Dermis microvascular lymphatic vessel endothelial cell (primary cell): Measurements from ENCODE around the gene TMCC2. TPM values are rescaled to one million over a fixed set of nuclear protein-coding genes. Genes with fewer than 3 reads are reported as not detected.
"Not testable (repeated sequence)": the region's sequence is repeated elsewhere in the genome, so short reads cannot be mapped to it uniquely, and the experiment has no call there.

Experiments used
- DNase-seq, 2 donors: peaks; one replicate each; pipeline versions ENCODE4 v3.0.0 to v3.0.0-alpha.2; 2010; ENCODE audit warnings: low read depth in 2 of 2
- total RNA-seq: library from RNA; depleted of rRNA; stranded (reverse); fragments of >200 nt; gene quantifications from 2 replicates; pipeline ENCODE4 v1.2.1, GENCODE V29; 2014

TMCC2 gene
- 0.38 and 0.77 TPM in 2 replicates for total RNA-seq

DNA sequence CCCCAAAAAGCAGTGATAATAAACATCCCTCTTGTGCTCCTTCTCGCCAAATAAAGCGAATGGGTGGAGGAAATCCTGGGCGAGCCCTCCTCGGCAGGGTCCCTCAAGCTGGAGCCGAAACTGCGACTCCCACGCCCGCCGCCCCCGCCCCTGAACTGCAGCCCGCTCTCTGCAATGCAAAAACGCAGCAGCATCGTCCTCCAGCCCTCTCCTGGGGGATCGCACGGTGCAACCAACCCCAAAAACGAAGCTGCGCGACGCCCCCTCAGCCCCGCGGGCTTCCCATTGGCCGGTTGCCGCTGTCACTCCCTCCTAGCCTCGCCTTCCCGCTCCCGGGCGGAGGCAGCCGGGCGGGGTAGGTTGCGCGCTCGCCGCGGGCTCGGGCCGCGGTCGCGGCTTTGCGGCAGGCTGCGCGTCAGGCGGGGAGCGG is at the start of gene TMCC2:
Gene TMCC2, plus strand, starts transcription at position 363 of the 430 bp plus-strand sequence. CDS start 619 bp downstream, outside the sequence.
- peak; percentile 57 to 85 for DNase-seq

- no peak for DNase-seq
These were observed 47.9 kb upstream of the TMCC2 start for GRCh38 chr1:205179842-205180241.

DNA sequence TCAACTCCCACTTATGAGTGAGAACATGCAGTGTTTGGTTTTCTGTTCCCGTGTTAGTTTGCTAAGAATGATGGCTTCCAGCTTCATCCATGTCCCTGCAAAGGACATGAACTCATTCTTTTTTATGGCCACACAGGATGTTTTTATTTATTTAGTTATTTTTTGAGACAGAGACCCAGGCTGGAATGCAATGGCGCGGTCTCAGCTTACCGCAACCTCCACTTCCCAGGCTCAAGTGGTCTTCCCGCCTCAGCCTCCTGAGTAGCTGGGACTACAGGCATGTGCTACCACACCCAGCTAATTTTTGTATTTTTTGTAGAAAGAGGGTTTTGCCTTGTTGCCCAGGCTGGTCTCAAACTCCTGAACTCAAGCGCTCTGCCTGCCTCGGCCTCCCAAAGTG is 47.4 kb upstream of the TMCC2 start:
- DNase-seq = not testable (repeated sequence)

DNA sequence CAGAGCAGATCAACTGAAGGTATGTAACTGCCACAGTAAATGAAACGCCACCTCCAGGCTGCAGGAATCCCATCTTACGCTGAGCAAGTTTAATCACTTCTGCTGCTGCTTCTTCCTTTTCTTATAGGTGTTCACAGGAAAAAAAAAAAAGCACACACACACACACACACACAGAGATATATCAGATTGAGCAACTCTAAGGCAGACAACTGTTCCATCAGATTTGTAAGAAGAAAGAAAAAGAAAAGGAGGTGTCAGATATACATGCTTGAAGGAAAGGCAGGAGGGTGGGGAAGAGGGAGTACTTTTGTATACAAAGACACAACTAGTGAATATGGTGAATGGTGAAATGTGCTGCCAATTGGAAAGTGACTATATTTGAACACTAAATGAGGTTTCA is 44.8 kb upstream of the TMCC2 start:
- no peak for DNase-seq

DNA sequence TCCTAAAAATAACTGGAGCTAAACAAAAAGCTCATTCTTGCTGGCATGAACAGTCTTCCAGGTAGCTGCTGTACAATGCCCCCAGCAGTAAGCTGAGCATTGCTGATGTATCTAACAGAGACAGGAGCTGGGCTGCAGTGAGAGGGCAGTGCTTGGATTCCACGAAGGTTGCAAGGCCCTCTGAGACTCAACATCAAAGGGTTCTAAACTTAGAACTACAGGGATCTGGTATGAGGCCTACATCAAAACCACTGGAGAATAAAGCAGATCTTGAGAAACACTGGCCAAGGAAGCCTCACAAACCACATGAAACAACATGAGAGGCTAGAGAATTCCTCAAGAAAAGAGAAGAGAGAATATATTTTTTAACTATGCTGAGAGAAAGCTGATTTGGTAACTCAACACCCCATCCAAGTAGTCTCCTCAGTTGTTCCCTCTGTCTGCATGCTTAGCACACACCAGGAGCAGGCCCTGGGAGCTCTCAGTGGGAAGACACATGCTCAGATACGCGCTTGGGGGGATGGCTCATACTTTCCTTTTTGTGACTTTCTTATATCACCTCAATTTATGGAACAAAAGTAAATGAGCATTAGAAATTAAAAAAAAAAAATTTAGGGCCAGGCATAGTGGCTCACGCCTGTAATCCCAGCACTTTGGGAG is 43.9 kb upstream of the TMCC2 start:
- peak in 1 of 2 donors; percentile 29 for DNase-seq

DNA sequence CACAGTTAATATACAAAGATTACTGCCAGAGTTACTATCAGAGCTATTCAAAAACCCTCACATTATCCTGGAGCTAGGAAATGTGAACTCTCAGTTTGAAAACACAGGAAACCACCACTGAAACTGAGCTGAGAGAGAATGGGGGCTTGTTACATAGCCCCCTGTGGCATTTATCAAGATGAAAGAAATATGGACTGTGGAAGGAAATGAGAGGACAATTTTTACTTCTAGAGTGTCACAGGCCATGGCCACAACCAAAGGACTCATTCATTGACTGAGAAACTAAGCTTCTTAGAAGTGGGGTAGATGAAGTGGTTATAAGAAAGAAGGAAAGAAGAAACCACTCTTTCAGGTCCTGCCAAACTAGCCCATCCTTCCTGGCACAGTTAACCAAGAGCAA is 41.6 kb upstream of the TMCC2 start:
- no peak for DNase-seq

- DNase-seq = no peak
These were observed 40.3 kb upstream of the TMCC2 start for GRCh38 chr1:205187420-205187819.

DNA sequence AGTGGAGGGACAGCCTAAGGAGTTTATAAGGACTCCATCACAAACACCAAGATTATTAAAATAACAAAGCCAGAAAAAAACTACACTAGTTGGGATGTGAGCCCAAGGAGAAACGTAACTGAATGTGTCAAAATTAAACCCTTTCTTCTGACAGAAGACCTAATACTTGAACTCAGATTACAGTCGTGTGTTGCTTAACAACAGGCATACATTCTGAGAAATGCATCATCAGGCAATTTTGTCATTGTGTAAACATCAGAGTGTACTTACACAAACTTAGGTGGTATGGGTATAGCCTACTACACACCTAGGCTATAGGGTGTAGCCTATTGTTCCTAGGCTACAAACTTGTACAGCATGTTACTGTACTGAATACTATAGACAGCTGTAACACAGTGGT is 39.6 kb upstream of the TMCC2 start:
- DNase-seq = no peak

DNA sequence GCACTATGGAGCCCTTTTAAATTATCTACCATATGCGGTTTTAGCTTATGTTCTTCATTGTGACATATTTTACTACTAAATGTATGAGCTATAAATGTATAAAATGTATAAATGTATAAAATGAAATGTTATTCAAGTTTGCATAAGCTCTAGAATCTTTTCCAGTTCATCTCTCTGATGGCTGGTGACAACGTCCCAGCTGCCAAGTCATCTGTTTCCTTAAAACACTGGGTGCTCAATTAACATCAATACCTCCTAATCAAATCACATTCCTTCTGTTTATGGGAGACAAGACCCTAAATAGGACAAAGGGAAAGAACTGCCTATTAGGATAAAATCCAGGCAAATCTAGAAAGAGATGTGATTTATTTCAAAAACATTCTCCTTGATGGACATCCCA is 39.1 kb upstream of the TMCC2 start:
- DNase-seq = no peak

GRCh38 chr1:205189131-205189530 is 38.6 kb upstream of the TMCC2 start:
- DNase-seq = no peak

- no peak for DNase-seq
These were observed 36.7 kb upstream of the TMCC2 start for GRCh38 chr1:205190845-205191577.

- no peak for DNase-seq
These were observed 36.1 kb upstream of the TMCC2 start for GRCh38 chr1:205191622-205192021.

DNA sequence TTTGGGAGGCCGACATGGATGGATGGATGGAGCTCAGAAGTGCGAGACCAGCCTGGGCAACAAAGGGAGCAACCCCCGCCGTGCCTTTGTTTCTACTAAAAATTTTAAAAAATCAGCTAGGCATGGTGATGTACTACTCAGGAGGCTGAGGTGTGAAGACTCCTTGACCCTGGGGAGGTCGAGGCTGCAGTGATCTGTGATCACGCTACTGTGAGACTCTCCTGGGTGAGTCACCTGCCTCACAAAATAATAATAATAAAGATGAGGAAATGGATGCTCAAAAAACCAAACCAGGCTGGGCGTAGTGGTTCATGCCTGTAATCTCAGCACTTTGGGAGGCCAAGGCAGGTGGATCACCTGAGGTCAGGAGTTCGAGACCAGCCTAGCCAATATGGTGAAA is 35.5 kb upstream of the TMCC2 start:
- DNase-seq = no peak

DNA sequence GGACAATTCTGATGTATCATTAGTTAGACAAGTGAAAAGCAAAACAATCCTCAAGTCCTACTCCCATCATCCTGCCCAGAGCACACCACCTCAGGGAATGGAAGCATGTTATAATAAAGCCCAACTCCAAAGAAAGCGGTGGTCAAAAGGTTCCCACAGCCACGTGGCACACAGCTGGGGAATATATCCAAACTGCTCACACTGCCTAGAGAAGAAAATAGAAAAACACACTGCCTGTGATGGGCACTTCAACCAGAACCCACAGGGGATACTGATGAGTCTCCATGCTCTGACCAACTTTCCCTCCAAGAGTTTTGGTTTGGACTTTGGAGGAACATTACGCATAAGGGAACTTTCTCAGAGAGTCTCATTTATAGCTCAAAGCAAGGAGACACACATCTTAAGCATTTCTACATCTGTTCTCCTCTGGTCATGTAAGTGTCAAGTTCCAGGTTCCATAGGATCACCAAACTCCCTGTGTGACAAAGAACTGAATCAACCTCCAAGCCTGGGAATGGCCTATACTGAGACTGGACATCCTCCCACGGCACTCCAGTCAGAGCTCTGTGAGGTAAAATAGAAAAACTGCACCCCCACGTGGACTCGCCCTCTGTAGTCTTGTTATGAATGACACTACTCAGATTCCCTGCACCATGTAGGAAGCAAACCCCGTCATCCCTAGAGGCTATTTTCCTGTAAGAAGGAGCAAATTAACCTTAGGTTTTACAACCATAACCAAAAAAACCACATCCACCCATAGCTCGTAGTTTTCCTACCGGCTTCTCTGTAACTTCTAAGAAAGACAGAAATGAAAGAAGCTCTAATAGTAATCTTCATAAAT is 28.4 kb upstream of the TMCC2 start:
- DNase-seq = no peak

DNA sequence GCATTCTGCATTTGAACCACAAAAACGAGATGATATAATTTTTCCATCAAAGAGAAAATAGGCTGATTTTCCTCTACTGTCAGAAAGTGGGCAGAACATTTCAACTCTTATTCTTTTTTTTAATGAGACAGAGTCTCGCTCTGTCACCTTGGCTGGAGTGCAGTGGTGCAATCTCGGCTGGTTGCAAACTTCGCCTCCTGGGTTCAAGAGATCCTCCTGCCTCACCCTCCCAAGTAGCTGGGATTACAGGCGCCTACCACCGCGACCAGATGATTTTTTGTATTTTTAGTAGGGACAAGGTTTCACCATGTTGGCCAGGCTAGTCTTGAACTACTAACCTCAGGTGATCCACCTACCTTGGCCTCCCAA is 27.8 kb upstream of the TMCC2 start:
- no peak for DNase-seq

DNA sequence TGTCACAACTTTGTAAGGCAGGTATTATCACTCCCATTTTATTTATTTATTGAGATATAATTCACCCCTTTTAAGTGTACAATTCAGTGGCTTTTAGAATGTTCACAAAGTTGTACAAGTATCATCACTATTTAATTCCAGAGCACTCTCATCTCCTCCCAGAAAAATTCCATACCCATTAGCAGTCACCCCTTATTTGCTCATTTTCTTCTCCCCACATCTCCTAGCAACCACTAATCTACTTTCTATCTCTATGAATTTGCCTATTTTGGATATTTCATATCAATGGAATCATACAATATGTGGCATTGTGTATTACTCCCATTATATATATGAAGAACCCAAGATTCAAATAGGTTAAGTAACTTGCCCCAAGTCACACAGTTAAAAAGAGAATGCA is 23.2 kb upstream of the TMCC2 start:
- DNase-seq = no peak

- DNase-seq = no peak
These were observed 22.7 kb upstream of the TMCC2 start for GRCh38 chr1:205205055-205205454.

GRCh38 chr1:205208811-205209210 is 18.9 kb upstream of the TMCC2 start:
- DNase-seq = no peak

- DNase-seq = peak; percentile 3 to 19
These were observed 17.0 kb upstream of the TMCC2 start for GRCh38 chr1:205210756-205211168.

GRCh38 chr1:205211169-205211838 is 16.4 kb upstream of the TMCC2 start, which contains the start of gene DSTYK:
Gene DSTYK (minus strand): TSS chr1:205211702. CDS start chr1:205211535, 167 bp downstream.
- peak; percentile 92 to 97 for DNase-seq

DNA sequence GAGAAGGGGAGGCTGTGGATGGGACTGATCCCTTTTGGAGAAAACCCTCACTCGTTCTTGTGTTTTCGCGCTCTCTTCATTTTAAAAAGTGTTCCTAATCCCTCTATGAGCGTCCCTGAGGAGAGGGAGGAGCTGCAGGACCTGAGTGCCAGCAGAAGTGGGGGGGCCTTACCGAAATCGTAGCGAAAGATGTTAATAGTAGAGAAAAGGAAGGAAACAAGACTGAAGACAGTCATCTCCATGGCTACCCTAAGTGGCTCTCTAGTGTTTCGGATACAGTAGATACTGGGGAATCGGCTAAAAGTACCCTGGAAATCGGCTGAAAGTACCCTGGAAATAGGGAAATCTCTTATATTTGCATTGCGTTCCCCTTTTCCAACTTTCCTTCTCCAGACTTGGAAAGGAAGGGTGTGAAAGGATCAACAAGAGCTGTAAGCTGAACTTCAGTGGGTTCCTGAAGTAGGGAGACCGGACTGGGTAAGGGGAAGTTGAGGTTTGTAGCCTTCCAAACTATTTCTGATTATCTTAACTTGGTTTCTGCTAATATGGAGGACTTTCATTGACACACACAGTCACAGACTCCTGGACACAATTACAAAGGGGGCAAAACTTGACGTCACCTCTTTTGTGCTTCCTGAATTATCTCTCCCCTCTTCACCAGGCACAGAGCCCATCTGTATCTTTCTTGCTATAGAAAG is 15.8 kb upstream of the TMCC2 start:
- no peak for DNase-seq
